Measurements from ENCODE around the gene LINC01488. TPM values are rescaled to one million over a fixed set of nuclear protein-coding genes. Genes with fewer than 3 reads are reported as not detected.

Gene LINC01488
- total and polyA plus RNA-seq, 2 experiments from 2014 or later: not detected

GRCh38 chr11:69484427-69485259, 3.2 kb downstream of the LINC01488 start:
- H4K20me1 ChIP-seq (replicated peaks; ENCODE audit: insufficient read depth): no peaks in the 10 kb centered on the region
- no peaks in the 10 kb centered on the region for H3K36me3 Mint-ChIP-seq (ENCODE audit: low read depth)
- no peaks in the 10 kb centered on the region; the same call in 2 of the 3 replicates for H3K9me3 Mint-ChIP-seq
- ATAC-seq (no peak), DNase-seq (ENCODE audit: low spot score) (no peak)
- no peaks in the 10 kb centered on the region for H3K9me2 ChIP-seq (ENCODE audit: insufficient read depth)
- H3K27ac ChIP-seq (ENCODE audit: low read depth): no peak overlapping the region
- H3K4me1 Mint-ChIP-seq: peaks cover 13% of the 10 kb centered on the region
- H3K36me3 ChIP-seq (ENCODE audit: insufficient read depth): no peaks in the 10 kb centered on the region
- no peaks in the 10 kb centered on the region for H3K4me1 ChIP-seq (ENCODE audit: insufficient read depth)
- H3K4me3 Mint-ChIP-seq: no peak overlapping the region
- H3F3A ChIP-seq (replicated peaks; ENCODE audit: low read depth): no peaks in the 10 kb centered on the region
- H2AFZ ChIP-seq: no peak overlapping the region
- no peak overlapping the region for H3K4me3 ChIP-seq
- no peak overlapping the region for H3K27ac Mint-ChIP-seq
- H3K4me2 ChIP-seq: no peak overlapping the region
- H3K27me3 ChIP-seq (ENCODE audit: insufficient read depth): no peaks in the 10 kb centered on the region
- TF ChIP-seq STAT1 (IDR thresholded peaks at IDR 0.05; ENCODE audit: unreplicated experiment) (no peak), ZNF331 (CRISPR knock-in tag; IDR thresholded peaks at IDR 0.05; ENCODE audit: low read depth) (no peak), NANOG (IDR thresholded peaks at IDR 0.05; ENCODE audit: borderline replicate concordance) (no peak), EZH2phosphoT487 (IDR thresholded peaks at IDR 0.05; ENCODE audit: unreplicated experiment) (no peak), CREB1 (CRISPR knock-in tag; IDR thresholded peaks at IDR 0.05; ENCODE audit: low read depth) (no peak), ZNF114 (CRISPR knock-in tag; IDR thresholded peaks at IDR 0.05) (no peak)
- TF ChIP-seq, protein P1, sequence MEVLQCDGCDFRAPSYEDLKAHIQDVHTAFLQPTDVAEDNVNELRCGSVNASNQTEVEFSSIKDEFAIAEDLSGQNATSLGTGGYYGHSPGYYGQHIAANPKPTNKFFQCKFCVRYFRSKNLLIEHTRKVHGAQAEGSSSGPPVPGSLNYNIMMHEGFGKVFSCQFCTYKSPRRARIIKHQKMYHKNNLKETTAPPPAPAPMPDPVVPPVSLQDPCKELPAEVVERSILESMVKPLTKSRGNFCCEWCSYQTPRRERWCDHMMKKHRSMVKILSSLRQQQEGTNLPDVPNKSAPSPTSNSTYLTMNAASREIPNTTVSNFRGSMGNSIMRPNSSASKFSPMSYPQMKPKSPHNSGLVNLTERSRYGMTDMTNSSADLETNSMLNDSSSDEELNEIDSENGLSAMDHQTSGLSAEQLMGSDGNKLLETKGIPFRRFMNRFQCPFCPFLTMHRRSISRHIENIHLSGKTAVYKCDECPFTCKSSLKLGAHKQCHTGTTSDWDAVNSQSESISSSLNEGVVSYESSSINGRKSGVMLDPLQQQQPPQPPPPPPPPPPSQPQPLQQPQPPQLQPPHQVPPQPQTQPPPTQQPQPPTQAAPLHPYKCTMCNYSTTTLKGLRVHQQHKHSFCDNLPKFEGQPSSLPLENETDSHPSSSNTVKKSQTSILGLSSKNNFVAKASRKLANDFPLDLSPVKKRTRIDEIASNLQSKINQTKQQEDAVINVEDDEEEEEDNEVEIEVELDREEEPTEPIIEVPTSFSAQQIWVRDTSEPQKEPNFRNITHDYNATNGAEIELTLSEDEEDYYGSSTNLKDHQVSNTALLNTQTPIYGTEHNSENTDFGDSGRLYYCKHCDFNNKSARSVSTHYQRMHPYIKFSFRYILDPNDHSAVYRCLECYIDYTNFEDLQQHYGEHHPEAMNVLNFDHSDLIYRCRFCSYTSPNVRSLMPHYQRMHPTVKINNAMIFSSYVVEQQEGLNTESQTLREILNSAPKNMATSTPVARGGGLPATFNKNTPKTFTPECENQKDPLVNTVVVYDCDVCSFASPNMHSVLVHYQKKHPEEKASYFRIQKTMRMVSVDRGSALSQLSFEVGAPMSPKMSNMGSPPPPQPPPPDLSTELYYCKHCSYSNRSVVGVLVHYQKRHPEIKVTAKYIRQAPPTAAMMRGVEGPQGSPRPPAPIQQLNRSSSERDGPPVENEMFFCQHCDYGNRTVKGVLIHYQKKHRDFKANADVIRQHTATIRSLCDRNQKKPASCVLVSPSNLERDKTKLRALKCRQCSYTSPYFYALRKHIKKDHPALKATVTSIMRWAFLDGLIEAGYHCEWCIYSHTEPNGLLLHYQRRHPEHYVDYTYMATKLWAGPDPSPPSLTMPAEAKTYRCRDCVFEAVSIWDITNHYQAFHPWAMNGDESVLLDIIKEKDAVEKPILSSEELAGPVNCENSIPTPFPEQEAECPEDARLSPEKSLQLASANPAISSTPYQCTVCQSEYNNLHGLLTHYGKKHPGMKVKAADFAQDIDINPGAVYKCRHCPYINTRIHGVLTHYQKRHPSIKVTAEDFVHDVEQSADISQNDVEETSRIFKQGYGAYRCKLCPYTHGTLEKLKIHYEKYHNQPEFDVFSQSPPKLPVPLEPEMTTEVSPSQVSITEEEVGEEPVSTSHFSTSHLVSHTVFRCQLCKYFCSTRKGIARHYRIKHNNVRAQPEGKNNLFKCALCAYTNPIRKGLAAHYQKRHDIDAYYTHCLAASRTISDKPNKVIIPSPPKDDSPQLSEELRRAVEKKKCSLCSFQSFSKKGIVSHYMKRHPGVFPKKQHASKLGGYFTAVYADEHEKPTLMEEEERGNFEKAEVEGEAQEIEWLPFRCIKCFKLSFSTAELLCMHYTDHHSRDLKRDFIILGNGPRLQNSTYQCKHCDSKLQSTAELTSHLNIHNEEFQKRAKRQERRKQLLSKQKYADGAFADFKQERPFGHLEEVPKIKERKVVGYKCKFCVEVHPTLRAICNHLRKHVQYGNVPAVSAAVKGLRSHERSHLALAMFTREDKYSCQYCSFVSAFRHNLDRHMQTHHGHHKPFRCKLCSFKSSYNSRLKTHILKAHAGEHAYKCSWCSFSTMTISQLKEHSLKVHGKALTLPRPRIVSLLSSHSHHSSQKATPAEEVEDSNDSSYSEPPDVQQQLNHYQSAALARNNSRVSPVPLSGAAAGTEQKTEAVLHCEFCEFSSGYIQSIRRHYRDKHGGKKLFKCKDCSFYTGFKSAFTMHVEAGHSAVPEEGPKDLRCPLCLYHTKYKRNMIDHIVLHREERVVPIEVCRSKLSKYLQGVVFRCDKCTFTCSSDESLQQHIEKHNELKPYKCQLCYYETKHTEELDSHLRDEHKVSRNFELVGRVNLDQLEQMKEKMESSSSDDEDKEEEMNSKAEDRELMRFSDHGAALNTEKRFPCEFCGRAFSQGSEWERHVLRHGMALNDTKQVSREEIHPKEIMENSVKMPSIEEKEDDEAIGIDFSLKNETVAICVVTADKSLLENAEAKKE (CRISPR knock-in tag; IDR thresholded peaks at IDR 0.05): no peak
- TF ChIP-seq, protein P2, sequence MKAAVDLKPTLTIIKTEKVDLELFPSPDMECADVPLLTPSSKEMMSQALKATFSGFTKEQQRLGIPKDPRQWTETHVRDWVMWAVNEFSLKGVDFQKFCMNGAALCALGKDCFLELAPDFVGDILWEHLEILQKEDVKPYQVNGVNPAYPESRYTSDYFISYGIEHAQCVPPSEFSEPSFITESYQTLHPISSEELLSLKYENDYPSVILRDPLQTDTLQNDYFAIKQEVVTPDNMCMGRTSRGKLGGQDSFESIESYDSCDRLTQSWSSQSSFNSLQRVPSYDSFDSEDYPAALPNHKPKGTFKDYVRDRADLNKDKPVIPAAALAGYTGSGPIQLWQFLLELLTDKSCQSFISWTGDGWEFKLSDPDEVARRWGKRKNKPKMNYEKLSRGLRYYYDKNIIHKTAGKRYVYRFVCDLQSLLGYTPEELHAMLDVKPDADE (IDR thresholded peaks at IDR 0.05): no peak
- TF ChIP-seq, protein P3, sequence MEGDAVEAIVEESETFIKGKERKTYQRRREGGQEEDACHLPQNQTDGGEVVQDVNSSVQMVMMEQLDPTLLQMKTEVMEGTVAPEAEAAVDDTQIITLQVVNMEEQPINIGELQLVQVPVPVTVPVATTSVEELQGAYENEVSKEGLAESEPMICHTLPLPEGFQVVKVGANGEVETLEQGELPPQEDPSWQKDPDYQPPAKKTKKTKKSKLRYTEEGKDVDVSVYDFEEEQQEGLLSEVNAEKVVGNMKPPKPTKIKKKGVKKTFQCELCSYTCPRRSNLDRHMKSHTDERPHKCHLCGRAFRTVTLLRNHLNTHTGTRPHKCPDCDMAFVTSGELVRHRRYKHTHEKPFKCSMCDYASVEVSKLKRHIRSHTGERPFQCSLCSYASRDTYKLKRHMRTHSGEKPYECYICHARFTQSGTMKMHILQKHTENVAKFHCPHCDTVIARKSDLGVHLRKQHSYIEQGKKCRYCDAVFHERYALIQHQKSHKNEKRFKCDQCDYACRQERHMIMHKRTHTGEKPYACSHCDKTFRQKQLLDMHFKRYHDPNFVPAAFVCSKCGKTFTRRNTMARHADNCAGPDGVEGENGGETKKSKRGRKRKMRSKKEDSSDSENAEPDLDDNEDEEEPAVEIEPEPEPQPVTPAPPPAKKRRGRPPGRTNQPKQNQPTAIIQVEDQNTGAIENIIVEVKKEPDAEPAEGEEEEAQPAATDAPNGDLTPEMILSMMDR (conservative IDR thresholded peaks at IDR 0.05; ENCODE audit: low read depth in 2 of 2): no peak
- peaks cover 8% of the 10 kb centered on the region for H3K27me3 Mint-ChIP-seq (ENCODE audit: insufficient read depth, low read depth, poor library complexity)
- H3K79me2 ChIP-seq (replicated peaks; ENCODE audit: insufficient read depth): no peaks in the 10 kb centered on the region
